Lower leg skin (tissue), 3 donors: ENCODE data around the gene STING1.

Experiments
- CTCF ChIP-seq, 3 donors: fragments of 450-650 bp; IDR thresholded peaks; one replicate each; pipeline ENCODE4 v1.5.1; 2016; ENCODE audit warnings: antibody characterized with exemption in 3 of 3, mild to moderate bottlenecking in 3 of 3, moderate library complexity in 2 of 3
- POLR2A ChIP-seq, 2 donors: fragments of 450-650 bp; IDR thresholded peaks; one replicate each; pipeline ENCODE4 v1.6.1; 2016 to 2017; ENCODE audit warnings: antibody characterized with exemption in 2 of 2, mild to moderate bottlenecking in 1 of 2, moderate library complexity in 1 of 2

- TF ChIP-seq CTCF (IDR thresholded peaks at IDR 0.05) (no peak), POLR2A (IDR thresholded peaks at IDR 0.05) (no peak)
Observed at GRCh38 chr5:139488260-139488659, 5.7 kb upstream of the STING1 start.
